H1 (cell line): Measurements from ENCODE around the gene SLC37A1. TPM values are rescaled to one million over a fixed set of nuclear protein-coding genes. Genes with fewer than 3 reads are reported as not detected.

ENCODE experiments used
- CREB1 ChIP-seq: IDR thresholded peaks from 2 replicates; pipeline ENCODE4 v1.6.1; 2012; ENCODE audit warnings: inconsistent platforms
- HDAC6 ChIP-seq: IDR thresholded peaks from one replicate; pipeline ENCODE4 v1.7.1; 2012; ENCODE audit warnings: low read depth, mild to moderate bottlenecking, inconsistent platforms, low read length, moderate library complexity
- RNF2 ChIP-seq: fragments of 200-900, 300-1000 bp; sonication (generic); IDR thresholded peaks from 2 replicates; pipeline ENCODE4 v1.7.1; 2016; ENCODE audit warnings: borderline replicate concordance, low read depth, mild to moderate bottlenecking, antibody characterized with exemption, low read length; ENCODE audit not compliant: poor library complexity, severe bottlenecking; ENCODE audit errors: missing control alignments
- ZNF274 ChIP-seq: IDR thresholded peaks from 2 replicates; pipeline ENCODE4 v1.7.0; 2012; ENCODE audit warnings: low read length, borderline replicate concordance; ENCODE audit errors: extremely low read depth
- polyA plus RNA-seq, 7 experiments: library from polyadenylated mRNA; depleted of rRNA in 3 of 7; stranded (reverse) in 5 of 7; unstranded in 2 of 7; fragments of >200 nt in 5 of 7; fragments of 200-250 nt in 2 of 7; gene quantifications; 1 replicate in 5 of 7; 2 replicates in 1 of 7; 4 replicates in 1 of 7; pipeline versions ENCODE4 v1.2.1 to v1.2.3, GENCODE V29; 2011 to 2013; ENCODE audit warnings: missing spikeins in 2 of 7, mixed read lengths in 2 of 7
- total RNA-seq: library from RNA; stranded (reverse); fragmentation: NEBNext Ultra II Directional; extraction: Animal tissue kit (Norgen Biotek cat#: 25700); gene quantifications from 2 replicates; pipeline ENCODE4 v1.2.1, GENCODE V29; 2021
- TF ChIP-seq, protein P1 (sequence below): fragments of 300-600 bp; sonication (generic); IDR thresholded peaks from 2 replicates; pipeline ENCODE4 v1.7.1; 2012; ENCODE audit warnings: low read length, moderate library complexity, mild to moderate bottlenecking, inconsistent platforms; ENCODE audit not compliant: insufficient replicate concordance

The SLC37A1 gene
- total and polyA plus RNA-seq, 2 of the 8 experiments (the other 6 are each of a cell fraction or from before 2014, with no cell fraction given): 15.6 to 30.9 TPM

DNA sequence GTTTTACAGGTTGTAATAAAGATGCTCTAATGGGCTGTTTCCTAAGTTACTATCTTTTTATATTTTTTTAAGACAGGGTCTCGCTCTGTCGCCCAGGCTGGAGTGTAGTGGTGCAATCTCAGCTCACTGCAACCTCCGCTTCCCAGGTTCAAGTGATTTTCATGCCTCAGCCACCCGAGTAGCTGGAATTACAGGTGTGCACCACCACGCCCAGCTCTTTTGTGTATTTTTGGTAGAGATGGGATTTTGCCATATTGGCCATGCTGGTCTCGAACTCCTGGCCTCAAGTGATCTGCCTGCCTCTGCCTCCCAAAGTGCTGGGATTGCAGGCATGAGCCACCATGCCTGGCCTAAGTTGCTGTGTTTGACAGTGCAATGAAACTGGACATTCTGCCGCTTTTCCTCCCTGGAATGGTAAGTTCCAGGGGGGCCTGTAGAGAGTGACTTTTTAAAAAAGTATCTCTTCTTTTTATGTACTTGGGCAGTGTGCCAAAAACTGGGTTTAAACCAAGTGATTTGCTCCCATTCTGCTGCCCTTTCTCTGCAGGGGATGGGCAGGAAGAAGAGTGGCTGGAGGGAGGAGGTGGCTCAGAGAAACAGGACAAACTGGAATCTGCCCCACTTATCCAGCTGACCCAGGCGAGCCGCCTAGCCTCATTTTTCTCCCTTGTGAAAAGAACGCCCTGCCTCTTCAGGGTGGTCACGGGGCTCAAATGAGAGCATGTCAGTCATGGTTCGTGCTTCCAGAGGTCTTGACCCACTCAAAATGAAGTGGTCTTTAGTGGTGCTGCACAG lies 2.3 kb downstream of the SLC37A1 start (continued):
- TF ChIP-seq, protein P1, sequence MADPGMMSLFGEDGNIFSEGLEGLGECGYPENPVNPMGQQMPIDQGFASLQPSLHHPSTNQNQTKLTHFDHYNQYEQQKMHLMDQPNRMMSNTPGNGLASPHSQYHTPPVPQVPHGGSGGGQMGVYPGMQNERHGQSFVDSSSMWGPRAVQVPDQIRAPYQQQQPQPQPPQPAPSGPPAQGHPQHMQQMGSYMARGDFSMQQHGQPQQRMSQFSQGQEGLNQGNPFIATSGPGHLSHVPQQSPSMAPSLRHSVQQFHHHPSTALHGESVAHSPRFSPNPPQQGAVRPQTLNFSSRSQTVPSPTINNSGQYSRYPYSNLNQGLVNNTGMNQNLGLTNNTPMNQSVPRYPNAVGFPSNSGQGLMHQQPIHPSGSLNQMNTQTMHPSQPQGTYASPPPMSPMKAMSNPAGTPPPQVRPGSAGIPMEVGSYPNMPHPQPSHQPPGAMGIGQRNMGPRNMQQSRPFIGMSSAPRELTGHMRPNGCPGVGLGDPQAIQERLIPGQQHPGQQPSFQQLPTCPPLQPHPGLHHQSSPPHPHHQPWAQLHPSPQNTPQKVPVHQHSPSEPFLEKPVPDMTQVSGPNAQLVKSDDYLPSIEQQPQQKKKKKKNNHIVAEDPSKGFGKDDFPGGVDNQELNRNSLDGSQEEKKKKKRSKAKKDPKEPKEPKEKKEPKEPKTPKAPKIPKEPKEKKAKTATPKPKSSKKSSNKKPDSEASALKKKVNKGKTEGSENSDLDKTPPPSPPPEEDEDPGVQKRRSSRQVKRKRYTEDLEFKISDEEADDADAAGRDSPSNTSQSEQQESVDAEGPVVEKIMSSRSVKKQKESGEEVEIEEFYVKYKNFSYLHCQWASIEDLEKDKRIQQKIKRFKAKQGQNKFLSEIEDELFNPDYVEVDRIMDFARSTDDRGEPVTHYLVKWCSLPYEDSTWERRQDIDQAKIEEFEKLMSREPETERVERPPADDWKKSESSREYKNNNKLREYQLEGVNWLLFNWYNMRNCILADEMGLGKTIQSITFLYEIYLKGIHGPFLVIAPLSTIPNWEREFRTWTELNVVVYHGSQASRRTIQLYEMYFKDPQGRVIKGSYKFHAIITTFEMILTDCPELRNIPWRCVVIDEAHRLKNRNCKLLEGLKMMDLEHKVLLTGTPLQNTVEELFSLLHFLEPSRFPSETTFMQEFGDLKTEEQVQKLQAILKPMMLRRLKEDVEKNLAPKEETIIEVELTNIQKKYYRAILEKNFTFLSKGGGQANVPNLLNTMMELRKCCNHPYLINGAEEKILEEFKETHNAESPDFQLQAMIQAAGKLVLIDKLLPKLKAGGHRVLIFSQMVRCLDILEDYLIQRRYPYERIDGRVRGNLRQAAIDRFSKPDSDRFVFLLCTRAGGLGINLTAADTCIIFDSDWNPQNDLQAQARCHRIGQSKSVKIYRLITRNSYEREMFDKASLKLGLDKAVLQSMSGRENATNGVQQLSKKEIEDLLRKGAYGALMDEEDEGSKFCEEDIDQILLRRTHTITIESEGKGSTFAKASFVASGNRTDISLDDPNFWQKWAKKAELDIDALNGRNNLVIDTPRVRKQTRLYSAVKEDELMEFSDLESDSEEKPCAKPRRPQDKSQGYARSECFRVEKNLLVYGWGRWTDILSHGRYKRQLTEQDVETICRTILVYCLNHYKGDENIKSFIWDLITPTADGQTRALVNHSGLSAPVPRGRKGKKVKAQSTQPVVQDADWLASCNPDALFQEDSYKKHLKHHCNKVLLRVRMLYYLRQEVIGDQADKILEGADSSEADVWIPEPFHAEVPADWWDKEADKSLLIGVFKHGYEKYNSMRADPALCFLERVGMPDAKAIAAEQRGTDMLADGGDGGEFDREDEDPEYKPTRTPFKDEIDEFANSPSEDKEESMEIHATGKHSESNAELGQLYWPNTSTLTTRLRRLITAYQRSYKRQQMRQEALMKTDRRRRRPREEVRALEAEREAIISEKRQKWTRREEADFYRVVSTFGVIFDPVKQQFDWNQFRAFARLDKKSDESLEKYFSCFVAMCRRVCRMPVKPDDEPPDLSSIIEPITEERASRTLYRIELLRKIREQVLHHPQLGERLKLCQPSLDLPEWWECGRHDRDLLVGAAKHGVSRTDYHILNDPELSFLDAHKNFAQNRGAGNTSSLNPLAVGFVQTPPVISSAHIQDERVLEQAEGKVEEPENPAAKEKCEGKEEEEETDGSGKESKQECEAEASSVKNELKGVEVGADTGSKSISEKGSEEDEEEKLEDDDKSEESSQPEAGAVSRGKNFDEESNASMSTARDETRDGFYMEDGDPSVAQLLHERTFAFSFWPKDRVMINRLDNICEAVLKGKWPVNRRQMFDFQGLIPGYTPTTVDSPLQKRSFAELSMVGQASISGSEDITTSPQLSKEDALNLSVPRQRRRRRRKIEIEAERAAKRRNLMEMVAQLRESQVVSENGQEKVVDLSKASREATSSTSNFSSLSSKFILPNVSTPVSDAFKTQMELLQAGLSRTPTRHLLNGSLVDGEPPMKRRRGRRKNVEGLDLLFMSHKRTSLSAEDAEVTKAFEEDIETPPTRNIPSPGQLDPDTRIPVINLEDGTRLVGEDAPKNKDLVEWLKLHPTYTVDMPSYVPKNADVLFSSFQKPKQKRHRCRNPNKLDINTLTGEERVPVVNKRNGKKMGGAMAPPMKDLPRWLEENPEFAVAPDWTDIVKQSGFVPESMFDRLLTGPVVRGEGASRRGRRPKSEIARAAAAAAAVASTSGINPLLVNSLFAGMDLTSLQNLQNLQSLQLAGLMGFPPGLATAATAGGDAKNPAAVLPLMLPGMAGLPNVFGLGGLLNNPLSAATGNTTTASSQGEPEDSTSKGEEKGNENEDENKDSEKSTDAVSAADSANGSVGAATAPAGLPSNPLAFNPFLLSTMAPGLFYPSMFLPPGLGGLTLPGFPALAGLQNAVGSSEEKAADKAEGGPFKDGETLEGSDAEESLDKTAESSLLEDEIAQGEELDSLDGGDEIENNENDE: no peak
- TF ChIP-seq RNF2: no peak
- TF ChIP-seq CREB1: no peak
- TF ChIP-seq ZNF274: no peak
- no peak for TF ChIP-seq HDAC6
